Measurements from ENCODE around the gene UFC1. TPM values are rescaled to one million over a fixed set of nuclear protein-coding genes. Genes with fewer than 3 reads are reported as not detected.

Gene UFC1
- total RNA-seq, 1 donor from 2014 or later = 59.6 TPM

- no peaks in the 10 kb centered on the region for H3K36me3 ChIP-seq (ENCODE audit: control insufficient read depth, insufficient read depth, low read length)
- no peak overlapping the region for H3K4me3 ChIP-seq (ENCODE audit: low read depth, low read length)
- no peak for TF ChIP-seq CTCF (IDR thresholded peaks at IDR 0.05; ENCODE audit: insufficient read depth, low read length, poor library complexity, severe bottlenecking)
- H3K27me3 ChIP-seq (ENCODE audit: control insufficient read depth, insufficient read depth, low read length) = peaks cover 3% of the 10 kb centered on the region
- no peak for DNase-seq (ENCODE audit: low read depth)
These were observed 43.9 kb downstream of the UFC1 start for GRCh38 chr1:161197560-161198193.

- peaks cover 3% of the 10 kb centered on the region for H3K27me3 ChIP-seq (ENCODE audit: control insufficient read depth, insufficient read depth, low read length)
- DNase-seq (ENCODE audit: low read depth) = no peak
- TF ChIP-seq CTCF (IDR thresholded peaks at IDR 0.05; ENCODE audit: insufficient read depth, low read length, poor library complexity, severe bottlenecking) = no peak
- H3K4me3 ChIP-seq (ENCODE audit: low read depth, low read length) = no peak overlapping the region
- no peaks in the 10 kb centered on the region for H3K36me3 ChIP-seq (ENCODE audit: control insufficient read depth, insufficient read depth, low read length)
These were observed 44.6 kb downstream of the UFC1 start for GRCh38 chr1:161198194-161198896.

GRCh38 chr1:161198897-161199431, 45.2 kb downstream of the UFC1 start, which contains the start of gene ADAMTS4:
Gene ADAMTS4, minus strand, starts transcription at chr1:161199054. Its CDS starts 427 bp downstream, at chr1:161198627.
- no peak for TF ChIP-seq CTCF (IDR thresholded peaks at IDR 0.05; ENCODE audit: insufficient read depth, low read length, poor library complexity, severe bottlenecking)
- Histone ChIP-seq H3K4me3 (ENCODE audit: low read depth, low read length) (no peak within 1 kb of the TSS), H3K36me3 (ENCODE audit: control insufficient read depth, insufficient read depth, low read length) (no peaks in the 10 kb centered on the region), H3K27me3 (ENCODE audit: control insufficient read depth, insufficient read depth, low read length) (peaks cover 3% of the 10 kb centered on the region)
- no peak for DNase-seq (ENCODE audit: low read depth)

- no peak overlapping the region for H3K4me3 ChIP-seq (ENCODE audit: low read depth, low read length)
- peaks cover 3% of the 10 kb centered on the region for H3K27me3 ChIP-seq (ENCODE audit: control insufficient read depth, insufficient read depth, low read length)
- no peak for TF ChIP-seq CTCF (IDR thresholded peaks at IDR 0.05; ENCODE audit: insufficient read depth, low read length, poor library complexity, severe bottlenecking)
- no peaks in the 10 kb centered on the region for H3K36me3 ChIP-seq (ENCODE audit: control insufficient read depth, insufficient read depth, low read length)
- no peak for DNase-seq (ENCODE audit: low read depth)
These were observed 45.8 kb downstream of the UFC1 start for GRCh38 chr1:161199506-161200139.

GRCh38 chr1:161200421-161200991, 46.7 kb downstream of the UFC1 start:
- no peak for DNase-seq (ENCODE audit: low read depth)
- Histone ChIP-seq H3K4me3 (ENCODE audit: low read depth, low read length) (no peak overlapping the region), H3K36me3 (ENCODE audit: control insufficient read depth, insufficient read depth, low read length) (no peaks in the 10 kb centered on the region), H3K27me3 (ENCODE audit: control insufficient read depth, insufficient read depth, low read length) (peaks cover 3% of the 10 kb centered on the region)
- TF ChIP-seq CTCF (IDR thresholded peaks at IDR 0.05; ENCODE audit: insufficient read depth, low read length, poor library complexity, severe bottlenecking) = no peak
